IMR-90 (cell line): ENCODE measurements around the gene CLIC4. TPM values are rescaled to one million over a fixed set of nuclear protein-coding genes. Genes with fewer than 3 reads are reported as not detected.

ENCODE experiments used
- ATAC-seq: fragments of 200-7000 bp; cut with Tn5 transposase; 2 replicates; pipeline ENCODE4 v1.9.1; 2020; ENCODE audit warnings: low read depth, mild to moderate bottlenecking, moderate library complexity
- BruUV-seq: library from RNA; stranded (reverse); fragments of 400-500 nt; replicated peaks from 2 replicates; lab custom pipeline; 2021; lab: Mats Ljungman, UMichigan
- CTCF ChIA-PET: fragments of 300-600 bp; formaldehyde crosslinking; extraction: SDS; loops from one replicate; lab custom pipeline; 2021; ENCODE audit warnings: antibody characterized with exemption; lab: Yijun Ruan, JAX
- POLR2A ChIA-PET: fragments of 300-600 bp; sonication (Branson Sonifier 250); formaldehyde crosslinking; loops from one replicate; lab custom pipeline; 2022; ENCODE audit warnings: antibody characterized with exemption; ENCODE audit not compliant: unreplicated experiment; lab: Charles Lee
- DNase-seq: peaks from one replicate; pipeline ENCODE4 v3.0.0; 2013
- H2AFZ ChIP-seq: replicated peaks from 2 replicates; pipeline ENCODE3; 2013; ENCODE audit warnings: low read length, mild to moderate bottlenecking; ENCODE audit not compliant: poor library complexity
- H2AK5ac ChIP-seq: 2 replicates; pipeline ENCODE4 v1.6.1; 2013; ENCODE audit warnings: low read depth, low read length, inconsistent platforms
- H2AK9ac ChIP-seq: replicated peaks from 2 replicates; pipeline ENCODE3; 2013; ENCODE audit warnings: mild to moderate bottlenecking, low read depth, low read length, moderate library complexity; ENCODE audit not compliant: poor library complexity
- H2BK120ac ChIP-seq: 2 replicates; pipeline ENCODE4 v1.6.1; 2013; ENCODE audit warnings: low read depth, low read length, inconsistent platforms
- H2BK15ac ChIP-seq: 3 replicates; pipeline ENCODE4 v1.6.1; 2013; ENCODE audit warnings: low read depth, low read length, inconsistent platforms
- H2BK20ac ChIP-seq: 2 replicates; pipeline ENCODE4 v1.6.1; 2013; ENCODE audit warnings: low read depth, mild to moderate bottlenecking, inconsistent platforms, low read length, moderate library complexity
- H2BK5ac ChIP-seq: 2 replicates; pipeline ENCODE4 v1.6.1; 2013; ENCODE audit warnings: mild to moderate bottlenecking, low read depth, low read length, inconsistent platforms; ENCODE audit not compliant: poor library complexity, severe bottlenecking
- H3K14ac ChIP-seq: replicated peaks from 2 replicates; pipeline ENCODE4 v1.6.1; 2013; ENCODE audit warnings: low read depth, low read length, inconsistent platforms
- H3K18ac ChIP-seq: 2 replicates; pipeline ENCODE4 v1.6.1; 2013; ENCODE audit warnings: low read depth, low read length, control low read depth
- H3K23ac ChIP-seq: 2 replicates; pipeline ENCODE4 v1.6.1; 2013; ENCODE audit warnings: low read depth, low read length, inconsistent platforms
- H3K27ac ChIP-seq: 2 replicates; pipeline ENCODE4 v1.5.1; 2013; ENCODE audit warnings: mild to moderate bottlenecking, control low read depth, low read length; ENCODE audit not compliant: insufficient read depth
- H3K27me3 ChIP-seq: 2 replicates; pipeline ENCODE4 v1.6.1; 2013; ENCODE audit warnings: low read length; ENCODE audit not compliant: control insufficient read depth, insufficient read depth
- H3K36me3 ChIP-seq: 2 replicates; pipeline ENCODE4 v1.6.1; 2013; ENCODE audit warnings: low read length, mixed read lengths; ENCODE audit not compliant: control insufficient read depth, insufficient read depth
- H3K4ac ChIP-seq: 2 replicates; pipeline ENCODE4 v1.6.1; 2013; ENCODE audit warnings: low read depth, low read length, inconsistent platforms
- H3K4me1 ChIP-seq: 2 replicates; pipeline ENCODE4 v1.6.1; 2013; ENCODE audit warnings: low read length, mixed read lengths; ENCODE audit not compliant: control insufficient read depth, insufficient read depth
- H3K4me2 ChIP-seq: 2 replicates; pipeline ENCODE4 v1.6.1; 2013; ENCODE audit warnings: low read depth, mild to moderate bottlenecking, control low read depth, low read length, moderate library complexity
- H3K4me3 ChIP-seq: 2 replicates; pipeline ENCODE4 v1.5.1; 2013; ENCODE audit warnings: low read depth, mild to moderate bottlenecking, control low read depth, low read length, moderate library complexity; ENCODE audit not compliant: insufficient read depth
- H3K56ac ChIP-seq: 2 replicates; pipeline ENCODE4 v1.6.1; 2013; ENCODE audit warnings: low read length, inconsistent platforms; ENCODE audit not compliant: insufficient read depth; ENCODE audit errors: extremely low read depth
- H3K79me1 ChIP-seq, 2 experiments: 2 replicates each; pipeline ENCODE4 v1.6.1; 2013; ENCODE audit warnings: low read length in 2 of 2, inconsistent platforms in 1 of 2, low read depth in 1 of 2
- H3K9ac ChIP-seq: 2 replicates; pipeline ENCODE4 v1.6.1; 2013; ENCODE audit warnings: low read depth, low read length, control low read depth
- H3K9me1 ChIP-seq: 2 replicates; pipeline ENCODE4 v1.6.1; 2013; ENCODE audit warnings: low read length, inconsistent platforms; ENCODE audit not compliant: insufficient read depth
- H3K9me3 ChIP-seq: 2 replicates; pipeline ENCODE4 v1.6.1; 2013; ENCODE audit warnings: low read length; ENCODE audit not compliant: control insufficient read depth, insufficient read depth
- H4K20me1 ChIP-seq: 2 replicates; pipeline ENCODE4 v1.6.1; 2013; ENCODE audit warnings: low read length, inconsistent platforms; ENCODE audit not compliant: insufficient read depth
- H4K5ac ChIP-seq: 2 replicates; pipeline ENCODE4 v1.6.1; 2013; ENCODE audit warnings: mild to moderate bottlenecking, low read depth, low read length, control low read depth
- H4K8ac ChIP-seq, 2 experiments: 2 replicates each; pipeline ENCODE4 v1.6.1; 2013; ENCODE audit warnings: low read depth in 2 of 2, low read length in 2 of 2, control low read depth in 1 of 2, inconsistent platforms in 1 of 2
- H4K91ac ChIP-seq: 2 replicates; pipeline ENCODE4 v1.6.1; 2013; ENCODE audit warnings: low read depth, low read length, inconsistent platforms; ENCODE audit not compliant: insufficient read depth
- BHLHE40 ChIP-seq: fragments of 150-350 bp; IDR thresholded peaks from 2 replicates; pipeline ENCODE4 v1.6.1; 2016; ENCODE audit warnings: mild to moderate bottlenecking, low read depth, low read length
- CEBPB ChIP-seq: IDR thresholded peaks from 2 replicates; pipeline ENCODE4 v1.6.1; 2012; ENCODE audit warnings: low read depth, low read length, improper control_type of control experiment
- MAZ ChIP-seq: IDR thresholded peaks from 2 replicates; pipeline ENCODE4 v1.6.1; 2012; ENCODE audit warnings: low read depth, mild to moderate bottlenecking, low read length, improper control_type of control experiment, moderate library complexity, borderline replicate concordance
- NFE2L2 ChIP-seq: fragments of 150-350 bp; IDR thresholded peaks from 2 replicates; pipeline ENCODE4 v1.6.1; 2016; ENCODE audit warnings: low read depth, mild to moderate bottlenecking, low read length
- RCOR1 ChIP-seq: IDR thresholded peaks from 2 replicates; pipeline ENCODE4 v1.6.1; 2012; ENCODE audit warnings: mild to moderate bottlenecking, low read length, improper control_type of control experiment; ENCODE audit not compliant: insufficient replicate concordance
- WGBS, 2 experiments: methylation state at CpG; one replicate each; pipeline versions ENCODE4 v1.1.5 to v1.1.7; 2013; ENCODE audit warnings: missing lambda C conversion rate in 2 of 2; ENCODE audit not compliant: insufficient read length in 1 of 2; ENCODE audit errors: extremely low coverage in 2 of 2; 5-methylcytosine and 5-hydroxymethylcytosine counted together
- dilution Hi-C: fragments of 300-500 bp; cut with HindIII; formaldehyde crosslinking; loops from one replicate; pipeline ENCODE4 v1.14.3; 2018; ENCODE audit warnings: low sequenced_read_pairs; ENCODE audit not compliant: unreplicated experiment
- in situ Hi-C: fragments of 300-500 bp; cut with MboI; formaldehyde crosslinking; loops from 3 replicates; pipeline ENCODE4 v1.14.3; 2019; ENCODE audit warnings: low sequenced_read_pairs, inconsistent platforms, mixed read lengths
- intact Hi-C: fragments of 100-400 bp; cut with micrococcal nuclease; formaldehyde crosslinking; loops from 2 replicates; pipeline ENCODE4 v1.10.0; 2022
- polyA plus RNA-seq, 3 experiments: library from polyadenylated mRNA; depleted of rRNA; stranded (reverse); fragments of >200 nt; gene quantifications; 2 replicates each; pipeline ENCODE4 v1.2.3, GENCODE V29; 2012; ENCODE audit warnings: low replicate concordance in 1 of 3
- total RNA-seq: library from RNA; depleted of rRNA; stranded (reverse); fragments of >200 nt; gene quantifications from 2 replicates; pipeline ENCODE4 v1.2.3, GENCODE V29; 2012
- TF ChIP-seq, protein P1 (sequence below): fragments of 150-350 bp; IDR thresholded peaks from 2 replicates; pipeline ENCODE4 v1.6.1; 2017; ENCODE audit warnings: mild to moderate bottlenecking, antibody characterized with exemption, low read length, low read depth

CLIC4 gene
- total and polyA plus RNA-seq, 2 of the 4 experiments (the other 2 are of a cell fraction), result 242 to 392 TPM

DNA sequence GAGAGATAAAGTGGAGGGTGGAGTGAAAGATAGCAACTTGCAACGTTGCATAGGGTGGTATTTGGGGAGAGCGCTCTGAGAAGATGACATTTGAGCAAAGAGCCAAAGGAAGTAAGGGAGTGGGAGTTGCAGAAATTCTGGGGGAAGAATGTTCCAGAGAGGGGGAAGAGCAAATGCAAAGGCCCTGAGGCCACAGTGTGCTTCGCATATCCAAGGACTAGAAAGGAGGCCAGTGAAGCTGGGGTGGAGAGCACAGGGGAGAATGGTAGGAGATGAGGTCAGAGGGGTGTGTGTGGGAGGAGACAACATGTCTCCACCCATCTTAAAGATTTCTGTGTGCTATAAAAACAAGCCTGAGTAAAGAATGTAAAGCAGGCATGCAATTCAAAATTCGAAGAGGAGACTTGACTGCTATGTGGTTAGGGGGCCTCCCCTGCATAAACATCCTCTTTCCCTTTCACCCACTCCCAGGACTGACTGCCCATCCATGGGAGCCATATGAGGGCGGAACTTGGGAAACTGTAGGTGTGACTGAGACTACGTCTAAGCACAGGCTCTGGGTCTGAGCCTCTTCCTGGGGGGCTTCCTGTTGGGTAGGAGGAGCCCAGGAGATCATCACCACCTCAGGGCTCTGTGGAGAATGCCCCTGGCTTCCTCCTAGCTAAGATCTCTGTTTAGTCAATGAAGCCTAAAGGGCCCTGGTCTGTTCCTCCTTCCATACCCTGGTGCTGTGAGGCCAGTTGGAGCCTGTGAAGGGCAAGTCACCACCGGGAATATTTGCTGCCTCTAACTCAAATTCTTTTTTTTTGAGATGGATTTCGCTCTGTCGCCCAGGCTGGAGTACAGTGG is 2.9 kb upstream of the CLIC4 start:
- H3K9me3 ChIP-seq, result no peaks in the 10 kb centered on the region
- H3K4ac ChIP-seq, result peak overlapping the region; percentile 87
- H3K36me3 ChIP-seq, result no peaks in the 10 kb centered on the region
- peak overlapping the region; percentile 86 for H2BK5ac ChIP-seq
- peaks cover 4% of the 10 kb centered on the region for H4K20me1 ChIP-seq
- peak overlapping the region; percentile 95 for H3K14ac ChIP-seq
- peak overlapping the region; percentile 90 for H4K91ac ChIP-seq
- BruUV-seq, result no TSS peak
- no peak for TF ChIP-seq NFE2L2
- TF ChIP-seq BHLHE40, result peak; percentile 24; the same call in 1 of the 2 replicates
- peak; percentile 63; the same call in 1 of the 2 replicates for TF ChIP-seq MAZ
- TF ChIP-seq, protein P1, sequence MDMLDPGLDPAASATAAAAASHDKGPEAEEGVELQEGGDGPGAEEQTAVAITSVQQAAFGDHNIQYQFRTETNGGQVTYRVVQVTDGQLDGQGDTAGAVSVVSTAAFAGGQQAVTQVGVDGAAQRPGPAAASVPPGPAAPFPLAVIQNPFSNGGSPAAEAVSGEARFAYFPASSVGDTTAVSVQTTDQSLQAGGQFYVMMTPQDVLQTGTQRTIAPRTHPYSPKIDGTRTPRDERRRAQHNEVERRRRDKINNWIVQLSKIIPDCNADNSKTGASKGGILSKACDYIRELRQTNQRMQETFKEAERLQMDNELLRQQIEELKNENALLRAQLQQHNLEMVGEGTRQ, result no peak
- no peak for TF ChIP-seq RCOR1
- TF ChIP-seq CEBPB, result 0 out of 2 replicates have a peak, but pooled peaks have one; percentile 16
- peak overlapping the region; percentile 85 for H2AK5ac ChIP-seq
- POLR2A ChIA-PET, result interaction anchor here (1.0 kb wide), 1 partner anchor 15 kb away, joined by 3 read pairs; no protein-coding TSS in a partner anchor
- H2BK20ac ChIP-seq, result peak overlapping the region; percentile 83
- H3K9ac ChIP-seq, result peak overlapping the region; percentile 52
- H4K5ac ChIP-seq, result peak overlapping the region; percentile 87
- 45% methylated on average over 4 of the region's 9 CpGs; no CpG with 5 or more reads in 1 of the 2 experiments for WGBS, 2 experiments
- peak; percentile 14 for ATAC-seq
- H3K23ac ChIP-seq, result peak overlapping the region; percentile 74
- H4K8ac ChIP-seq, result peak overlapping the region; percentile 34 to 84; a peak in 3 of 4 replicates
- peak overlapping the region; percentile 87 for H3K27ac ChIP-seq
- CTCF ChIA-PET, result interaction anchor here (0.7 kb wide), 1 partner anchor 53 kb away, joined by 5 read pairs; no protein-coding TSS in a partner anchor
- peak overlapping the region; percentile 17; the same call in 1 of the 2 replicates for H3K4me2 ChIP-seq
- dilution Hi-C loops, result no loop called here
- in situ Hi-C loops, result no loop called here
- peak overlapping the region; percentile 94 for H2BK120ac ChIP-seq
- H3K79me1 ChIP-seq, result peaks cover 0 to 26% of the 10 kb centered on the region in 2 experiments; a peak in 2 of 4 replicates
- peak overlapping the region; percentile 69; the same call in 2 of the 3 replicates for H2BK15ac ChIP-seq
- intact Hi-C loops, result loop anchor here (10.0 kb wide), 1 partner anchor 328 kb away; the partner anchor contains the start of genes NIPAL3 and STPG1
- H3K56ac ChIP-seq, result peak overlapping the region; percentile 71
- peaks cover 8% of the 10 kb centered on the region for H3K9me1 ChIP-seq
- peaks cover 20% of the 10 kb centered on the region for H3K4me1 ChIP-seq
- peak overlapping the region; percentile 65 for H2AFZ ChIP-seq
- H3K27me3 ChIP-seq, result no peaks in the 10 kb centered on the region
- peak overlapping the region; percentile 54 for H3K18ac ChIP-seq
- no peak overlapping the region for H3K4me3 ChIP-seq
- DNase-seq, result peak; percentile 94
- peak overlapping the region; percentile 70 for H2AK9ac ChIP-seq
